Measurements from ENCODE around the gene SLC4A2. TPM values are rescaled to one million over a fixed set of nuclear protein-coding genes. Genes with fewer than 3 reads are reported as not detected.

The SLC4A2 gene
- total and polyA plus RNA-seq, 12 donors: 31.5 to 258 (median 151) TPM

- no peak overlapping the region for H3K27ac ChIP-seq
- intact Hi-C loops (cut with DNase I): loop anchor here (2.0 to 10.0 kb wide), 2 partner anchors 47 to 179 kb away; no protein-coding TSS in a partner anchor
- TF ChIP-seq CTCF (IDR thresholded peaks at IDR 0.05): no peak
- TF ChIP-seq POLR2A (IDR thresholded peaks at IDR 0.05): no peak
- peaks cover 0 to 63% of the 10 kb centered on the region in 2 donors for H3K36me3 ChIP-seq (replicated peaks in 1 of 2)
- no peaks in the 10 kb centered on the region for H3K9me3 ChIP-seq (replicated peaks in 1 of 3)
- no peak for DNase-seq
- peaks cover 0 to 7% of the 10 kb centered on the region in 2 donors for H3K4me1 ChIP-seq (replicated peaks in 1 of 2)
- H3K4me3 ChIP-seq: peak overlapping the region in 1 of 4 donors; percentile 40
- no peaks in the 10 kb centered on the region for H3K27me3 ChIP-seq
- WGBS, 4 donors: 64 to 87% (median 73%) methylated on average over 24 to 58 of the region's 58 CpGs
These were observed 66.6 kb downstream of the SLC4A2 start for GRCh38 chr7:151125846-151126481.

Other genes with a start within 250 kb of the SLC4A2 start
- gene AOC1, start 207.1 kb upstream of the SLC4A2 start, total RNA-seq: under 1 TPM in 3 of 9 donors, not detected in 6; 0.11 to 0.29 (median 0.15) TPM
- gene AOC1, start 207.1 kb upstream of the SLC4A2 start, polyA plus RNA-seq: under 1 TPM in 2 of 3 donors, not detected in 1; 0.10 to 0.32 TPM
- gene KCNH2, start 81.3 kb upstream of the SLC4A2 start, total RNA-seq: 10 to 100 TPM in 1 of 9 donors, 1 to 10 TPM in 8; 1.1 to 10.7 (median 4.7) TPM
- 10 to 100 TPM in 1 of 3 donors, 1 to 10 TPM in 2; 4.5 to 18.7 (median 6.8) TPM for gene KCNH2, start 81.3 kb upstream of the SLC4A2 start, polyA plus RNA-seq
- gene NOS3, start 68.6 kb upstream of the SLC4A2 start, total RNA-seq: 10 to 100 TPM in 7 of 9 donors, 1 to 10 TPM in 2; 5.0 to 26.5 (median 15.4) TPM
- gene NOS3, start 68.6 kb upstream of the SLC4A2 start, polyA plus RNA-seq: 10 to 100 TPM in 2 of 3 donors, 1 to 10 TPM in 1; 2.2 to 23.3 (median 14.9) TPM
- gene ATG9B, start 35.1 kb upstream of the SLC4A2 start, total RNA-seq: under 1 TPM in 7 of 9 donors, not detected in 2; 0.23 to 0.74 (median 0.39) TPM
- 1 to 10 TPM in 2 of 3 donors, under 1 TPM in 1; 0.53 to 7.8 (median 2.1) TPM for gene ATG9B, start 35.1 kb upstream of the SLC4A2 start, polyA plus RNA-seq
- gene ABCB8, start 31.1 kb upstream of the SLC4A2 start, total RNA-seq: 10 to 100 TPM; 18.6 to 62.3 (median 51.5) TPM
- 10 to 100 TPM; 15.5 to 57.4 (median 50.8) TPM for gene ABCB8, start 31.1 kb upstream of the SLC4A2 start, polyA plus RNA-seq
- 1 to 10 TPM in 4 of 9 donors, under 1 TPM in 4, not detected in 1; 0.24 to 2.3 (median 1.1) TPM for gene ASIC3, start 11.1 kb upstream of the SLC4A2 start, total RNA-seq
- gene ASIC3, start 11.1 kb upstream of the SLC4A2 start, polyA plus RNA-seq: 10 to 100 TPM in 2 of 3 donors, 1 to 10 TPM in 1; 1.2 to 32.7 (median 10.0) TPM
- gene CDK5, start 1.7 kb upstream of the SLC4A2 start, total RNA-seq: 10 to 100 TPM; 15.4 to 29.8 (median 23.5) TPM
- 10 to 100 TPM; 15.8 to 19.3 (median 15.9) TPM for gene CDK5, start 1.7 kb upstream of the SLC4A2 start, polyA plus RNA-seq
- gene FASTK, start 21.2 kb downstream of the SLC4A2 start, total RNA-seq: 100 to 1,000 TPM in 1 of 9 donors, 10 to 100 TPM in 8; 42.0 to 112 (median 82.8) TPM
- 100 to 1,000 TPM in 2 of 3 donors, 10 to 100 TPM in 1; 21.4 to 516 (median 281) TPM for gene FASTK, start 21.2 kb downstream of the SLC4A2 start, polyA plus RNA-seq
- 10 to 100 TPM; 25.4 to 74.6 (median 41.1) TPM for gene TMUB1, start 23.9 kb downstream of the SLC4A2 start, total RNA-seq
- gene TMUB1, start 23.9 kb downstream of the SLC4A2 start, polyA plus RNA-seq: 100 to 1,000 TPM in 2 of 3 donors, 1 to 10 TPM in 1; 5.2 to 152 (median 101) TPM
- 100 to 1,000 TPM in 1 of 9 donors, 10 to 100 TPM in 8; 17.2 to 105 (median 49.1) TPM for gene AGAP3, start 26.9 kb downstream of the SLC4A2 start, total RNA-seq
- gene AGAP3, start 26.9 kb downstream of the SLC4A2 start, polyA plus RNA-seq: 100 to 1,000 TPM in 2 of 3 donors, 10 to 100 TPM in 1; 18.3 to 236 (median 111) TPM
- gene GBX1, start 108.1 kb downstream of the SLC4A2 start, total RNA-seq: not detected
- gene GBX1, start 108.1 kb downstream of the SLC4A2 start, polyA plus RNA-seq: not detected
- not detected for gene ASB10, start 127.7 kb downstream of the SLC4A2 start, total RNA-seq
- not detected for gene ASB10, start 127.7 kb downstream of the SLC4A2 start, polyA plus RNA-seq
- not detected for gene H2BK1, start 150.9 kb downstream of the SLC4A2 start, total RNA-seq
- not detected for gene H2BK1, start 150.9 kb downstream of the SLC4A2 start, polyA plus RNA-seq
- 100 to 1,000 TPM in 1 of 9 donors, 10 to 100 TPM in 8; 20.8 to 110 (median 30.8) TPM for gene ABCF2, start 167.6 kb downstream of the SLC4A2 start, total RNA-seq
- 10 to 100 TPM; 15.6 to 36.9 (median 16.1) TPM for gene ABCF2, start 167.6 kb downstream of the SLC4A2 start, polyA plus RNA-seq
- 10 to 100 TPM; 42.3 to 84.1 (median 62.5) TPM for gene CHPF2, start 172.9 kb downstream of the SLC4A2 start, total RNA-seq
- 10 to 100 TPM; 15.8 to 87.8 (median 58.7) TPM for gene CHPF2, start 172.9 kb downstream of the SLC4A2 start, polyA plus RNA-seq
- 100 to 1,000 TPM in 6 of 9 donors, 10 to 100 TPM in 3; 62.7 to 147 (median 109) TPM for gene SMARCD3, start 189.1 kb downstream of the SLC4A2 start, total RNA-seq
- gene SMARCD3, start 189.1 kb downstream of the SLC4A2 start, polyA plus RNA-seq: 100 to 1,000 TPM in 2 of 3 donors, 10 to 100 TPM in 1; 46.4 to 194 (median 147) TPM